HG03439 (cell line): Measurements from ENCODE around the gene ZNF800.

Experiments
- ATAC-seq: cut with Tn5 transposase; IDR thresholded peaks from one replicate; pipeline ENCODE4 v1.9.1; 2021; ENCODE audit warnings: mild to moderate bottlenecking, moderate library complexity; ENCODE audit not compliant: unreplicated experiment

The ZNF800 gene

GRCh38 chr7:127349881-127350280, 42.6 kb downstream of the ZNF800 start:
- no peak for ATAC-seq

- no peak for ATAC-seq
Observed at GRCh38 chr7:127348247-127348631, 44.3 kb downstream of the ZNF800 start.

- peak; percentile 98 for ATAC-seq
Observed at GRCh38 chr7:127347567-127348246, 44.8 kb downstream of the ZNF800 start.

DNA sequence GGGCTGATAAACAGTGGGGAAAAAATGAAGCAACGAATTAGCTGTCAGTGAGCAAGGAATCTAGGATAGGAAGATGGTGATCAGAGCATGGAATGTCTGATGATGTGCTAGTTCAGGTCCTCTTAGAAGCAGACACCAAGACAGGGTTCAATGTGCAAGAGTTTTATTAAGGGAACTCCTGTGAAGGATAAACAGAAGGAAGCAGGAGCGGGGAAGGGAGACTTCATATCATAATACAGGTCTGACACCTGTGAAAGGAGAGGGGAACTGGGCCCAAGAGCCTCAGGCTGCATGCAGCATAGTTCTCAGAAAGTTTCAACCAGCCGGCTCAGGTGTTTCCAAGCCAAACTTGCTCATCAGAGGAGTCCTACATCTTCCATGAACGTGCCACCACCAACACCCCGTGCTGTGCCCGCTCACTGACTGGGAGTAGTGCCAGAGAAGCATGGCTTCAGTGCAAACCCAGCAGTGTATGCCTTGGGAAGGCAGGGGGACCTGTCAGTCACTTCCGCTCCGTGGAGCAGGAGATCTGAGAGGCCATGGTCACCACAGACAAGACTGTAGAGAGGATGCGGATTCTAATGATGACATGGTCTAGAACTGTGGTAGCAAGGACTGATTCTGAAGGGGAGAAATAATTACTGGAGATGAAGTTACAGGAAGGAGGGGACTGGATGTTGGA, 45.8 kb downstream of the ZNF800 start:
- ATAC-seq = no peak

- no peak for ATAC-seq
Observed at GRCh38 chr7:127342596-127342995, 49.9 kb downstream of the ZNF800 start.

DNA sequence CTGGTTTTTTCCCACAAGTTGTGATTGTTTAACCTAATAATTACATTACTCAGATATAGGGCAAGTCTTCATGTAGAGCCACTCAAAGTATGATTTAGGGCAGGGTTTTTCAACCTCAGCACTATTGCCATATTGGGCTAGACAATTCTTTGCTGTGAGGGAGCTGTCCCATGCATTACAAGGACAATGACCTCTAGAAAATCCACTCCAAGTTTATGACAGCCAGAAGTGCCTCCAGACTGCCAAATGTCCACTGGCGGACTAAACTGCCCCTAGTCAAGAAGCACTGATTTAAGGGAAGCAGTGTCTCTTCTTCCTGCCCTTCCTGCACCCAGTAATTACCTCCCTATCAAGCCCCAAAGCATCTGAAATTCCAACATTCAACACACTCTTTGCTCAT, 54.4 kb downstream of the ZNF800 start:
- ATAC-seq = no peak

DNA sequence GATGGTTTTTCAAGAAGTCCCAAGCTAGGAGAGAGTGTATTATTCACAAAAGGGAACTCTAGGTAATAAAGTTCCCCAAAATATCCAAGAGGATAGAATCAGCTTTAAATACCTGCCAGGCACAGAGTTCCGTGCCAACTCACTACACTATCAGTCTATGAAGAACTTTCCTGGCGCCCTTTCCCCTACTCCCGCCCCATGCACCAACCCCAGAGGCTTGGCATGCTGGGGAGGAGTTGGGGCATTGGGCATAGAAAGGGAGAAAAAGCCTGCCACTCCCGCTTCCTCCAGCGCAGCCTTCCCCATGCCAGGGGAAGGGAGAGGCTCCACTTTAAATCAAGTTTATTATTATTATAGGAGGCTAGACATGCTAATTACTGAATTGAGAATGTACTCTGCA, 54.9 kb downstream of the ZNF800 start:
- no peak for ATAC-seq

GRCh38 chr7:127336458-127336857, 56.0 kb downstream of the ZNF800 start:
- no peak for ATAC-seq

DNA sequence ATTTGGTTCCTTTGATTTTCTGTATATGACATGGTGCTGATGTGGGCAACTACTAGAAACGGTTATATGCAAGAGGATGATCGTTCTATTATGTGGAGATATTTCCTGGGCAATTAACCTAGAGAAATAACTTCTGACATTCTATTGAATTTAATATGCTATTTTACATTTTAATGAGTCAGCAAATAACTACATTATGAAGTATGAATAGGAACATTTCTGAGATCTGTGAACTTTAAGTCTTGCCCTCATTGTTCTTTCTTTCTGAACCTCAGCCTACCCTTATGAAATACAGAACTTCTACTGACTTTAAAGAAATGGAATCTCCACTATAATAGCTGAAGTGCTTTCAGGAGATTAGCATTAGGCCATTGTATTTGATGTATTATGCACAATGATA, 59.6 kb downstream of the ZNF800 start:
- ATAC-seq = no peak

DNA sequence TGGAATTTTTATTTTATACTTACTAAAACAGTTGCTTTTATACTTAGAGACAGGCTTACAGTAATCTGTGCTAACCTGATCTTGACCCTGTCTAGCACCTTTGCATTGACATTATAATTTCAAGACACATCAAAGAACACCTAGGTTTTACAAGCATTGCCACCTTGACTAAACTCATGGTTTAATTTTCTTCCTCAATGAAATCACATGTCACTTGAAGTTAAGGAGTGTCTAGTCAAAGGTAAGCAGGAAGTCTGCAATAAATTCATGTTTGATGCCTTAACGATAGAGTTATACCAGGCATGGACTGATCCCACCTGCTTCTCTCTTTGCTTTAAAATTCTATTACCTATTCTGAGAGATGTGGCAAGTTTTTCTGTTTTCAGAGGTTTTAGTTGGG, 62.4 kb downstream of the ZNF800 start:
- ATAC-seq = no peak

DNA sequence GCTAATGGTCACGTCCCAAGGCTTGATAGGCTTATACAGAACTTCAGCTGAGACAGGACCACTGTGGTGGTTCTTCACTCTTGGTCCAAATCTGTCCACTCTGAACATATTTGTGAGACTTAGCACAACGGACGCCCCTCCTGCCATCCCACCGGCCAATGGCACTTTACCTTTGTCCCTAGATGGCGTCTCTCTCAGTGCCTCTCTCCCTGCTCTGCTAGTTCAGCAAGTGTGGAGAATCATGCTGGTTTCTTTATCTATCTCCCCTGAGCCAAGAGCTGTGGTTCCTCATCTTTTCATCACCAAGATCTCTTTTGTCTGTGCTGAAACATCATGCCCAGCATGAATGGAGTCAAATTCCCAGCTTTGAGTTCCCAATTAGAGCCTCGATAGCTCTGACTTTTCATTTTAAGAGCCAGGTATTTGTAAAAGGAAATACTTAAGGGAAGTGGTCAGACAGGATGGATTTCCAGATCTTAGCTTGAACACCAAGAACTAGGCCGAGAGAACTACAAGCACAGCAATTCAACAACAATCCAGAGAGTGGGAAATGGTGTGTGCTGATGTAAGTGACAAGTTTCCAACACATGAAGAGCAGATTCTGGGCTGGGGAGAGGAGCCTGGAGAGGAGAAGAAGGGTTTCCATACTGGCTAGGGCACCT, 69.5 kb downstream of the ZNF800 start:
- ATAC-seq = no peak

- no peak for ATAC-seq
Observed at GRCh38 chr7:127322351-127322750, 70.2 kb downstream of the ZNF800 start.

DNA sequence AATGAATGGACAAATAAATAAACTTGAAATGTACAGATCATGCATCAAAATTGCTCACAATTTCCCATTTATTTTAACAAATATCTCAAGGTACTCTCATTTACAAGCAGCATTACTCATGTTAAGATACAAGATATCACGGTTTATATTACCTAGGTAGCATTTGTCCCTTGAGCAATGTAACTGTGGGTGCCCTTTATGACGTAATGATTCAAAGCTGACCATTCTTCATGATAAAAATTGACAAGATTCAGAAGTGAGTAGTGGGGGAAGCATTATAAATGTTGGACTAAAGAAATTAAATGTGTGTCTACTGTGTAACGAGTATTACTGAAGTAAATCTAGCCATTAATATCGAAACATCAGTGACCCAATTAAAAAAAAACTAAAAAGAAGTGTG, 71.5 kb downstream of the ZNF800 start:
- no peak for ATAC-seq
